Loucy (cell line): ENCODE results near the gene KCNT2.

Experiments
- CTCF ChIP-seq: fragments of 200-600 bp; sonication (generic); conservative IDR thresholded peaks from 2 replicates; pipeline ENCODE4 v1.5.1; 2014; ENCODE audit warnings: mild to moderate bottlenecking, antibody characterized with exemption, low read length
- EZH2phosphoT487 ChIP-seq: fragments of 200-600 bp; IDR thresholded peaks from 2 replicates; pipeline ENCODE4 v1.6.1; 2018; ENCODE audit warnings: antibody characterized with exemption, mild to moderate bottlenecking, moderate library complexity, borderline replicate concordance

- no peak for TF ChIP-seq CTCF
- TF ChIP-seq EZH2phosphoT487: no peak
Observed at GRCh38 chr1:196407358-196408051, 200.7 kb downstream of the KCNT2 start.
